Measurements from ENCODE around the gene SLC22A15.

SLC22A15 gene

DNA sequence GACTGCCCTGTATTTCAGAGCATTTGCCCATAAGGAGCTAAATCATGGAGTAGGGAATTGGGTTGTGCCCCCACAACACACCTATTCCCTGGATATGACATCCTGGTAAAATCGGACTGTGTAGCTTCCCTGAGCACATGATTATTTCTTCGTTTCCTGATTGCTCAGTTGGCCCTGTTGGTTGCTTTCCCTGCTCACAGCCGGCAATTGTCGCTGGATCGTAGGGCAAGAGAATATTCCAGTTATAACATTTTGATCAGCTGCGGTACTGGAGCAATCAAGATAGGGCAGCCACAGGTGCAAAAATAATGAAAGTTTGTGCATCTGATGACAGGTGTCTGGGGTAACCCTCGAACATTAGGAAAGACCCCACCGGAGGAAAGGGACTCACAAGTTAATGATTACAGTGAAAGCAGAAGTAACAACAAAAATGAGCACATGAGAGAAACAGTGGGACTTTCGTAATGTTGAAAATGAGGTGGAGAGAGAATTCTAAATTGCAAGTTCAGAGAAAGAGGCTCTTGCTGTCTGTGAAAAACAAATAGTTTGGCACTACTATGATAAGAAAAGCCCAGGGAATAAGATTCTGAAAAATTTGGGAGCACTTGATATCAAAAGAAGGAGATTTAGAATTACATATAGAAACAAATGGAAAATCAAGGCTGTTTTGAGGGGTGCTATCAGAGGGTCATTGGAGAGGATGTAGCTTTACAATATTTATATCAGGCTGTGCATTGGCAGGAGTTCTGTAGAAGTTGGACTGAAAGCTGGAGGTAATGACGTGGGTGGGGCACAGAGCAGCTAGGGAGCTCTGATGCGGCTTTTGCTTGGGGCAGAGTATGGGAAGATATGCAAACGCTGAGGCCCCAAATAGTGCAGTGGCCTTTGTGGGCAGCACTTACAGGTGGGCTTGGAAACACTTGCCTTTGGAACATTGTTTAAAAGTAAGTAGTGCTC, 134.5 kb downstream of the SLC22A15 start, which contains the start of gene MAB21L3:
Gene MAB21L3, plus strand, starts transcription at position 833 of the 957 bp plus-strand sequence. CDS start 1,217 bp downstream, outside the sequence.
- no peak for DNase-seq

DNA sequence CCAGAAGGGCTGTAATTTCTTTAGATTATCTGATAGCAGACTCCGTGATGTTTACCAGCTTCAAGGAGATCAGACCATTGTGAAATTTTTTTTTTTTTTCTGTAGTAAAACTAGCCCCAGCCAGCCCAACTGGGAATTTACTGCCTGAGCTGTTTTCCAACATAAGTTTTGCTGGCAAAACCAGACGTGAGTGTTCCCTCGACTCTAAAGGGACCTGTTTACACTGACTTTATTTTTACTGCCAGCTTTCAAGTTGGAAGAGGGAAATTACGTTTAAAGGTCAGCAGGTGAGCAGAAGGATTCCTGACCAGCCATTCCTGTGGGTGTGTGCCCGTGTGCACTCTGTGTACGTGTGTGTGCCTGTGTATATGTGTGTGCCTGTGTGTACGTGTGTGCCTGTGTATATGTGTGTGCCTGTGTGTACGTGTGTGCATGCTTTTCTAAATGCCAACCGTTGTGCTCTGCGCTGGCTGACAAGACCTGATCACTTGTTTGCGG, 135.3 kb downstream of the SLC22A15 start:
- no peak for DNase-seq

DNA sequence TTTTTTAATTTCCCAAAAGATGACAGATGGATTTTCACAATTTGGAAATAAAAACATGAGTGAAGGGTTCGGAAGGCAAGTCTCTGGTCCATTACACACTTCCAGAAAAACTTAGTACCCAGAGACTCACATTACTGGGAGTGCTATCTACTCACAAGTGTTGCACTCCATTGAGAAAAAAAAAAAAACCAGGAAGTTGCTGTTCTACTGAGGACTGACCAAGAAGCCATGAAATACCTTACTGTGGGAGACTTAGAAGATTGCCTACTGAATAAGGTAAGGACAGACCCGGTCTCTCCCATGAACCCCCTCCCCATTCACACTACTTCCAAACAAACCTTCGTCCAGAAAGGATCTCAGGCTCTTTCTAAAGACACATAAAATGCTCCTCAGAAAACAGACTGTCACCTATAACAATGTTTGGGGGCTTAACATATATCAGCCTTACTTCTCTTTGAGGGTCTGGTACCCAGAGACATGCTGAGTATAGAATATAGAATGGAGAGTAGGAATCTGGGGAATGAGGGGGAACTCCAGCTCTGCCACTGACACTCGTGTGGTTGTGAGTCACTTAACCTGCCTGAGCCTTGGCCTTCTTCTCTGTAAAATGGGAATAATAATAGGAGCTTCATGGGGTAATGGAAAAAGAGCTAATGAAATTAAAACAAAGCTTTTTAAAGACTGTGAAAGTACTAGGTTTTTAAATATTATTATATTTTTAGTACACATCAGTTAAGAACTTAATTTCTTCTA, 136.3 kb downstream of the SLC22A15 start:
- no peak for DNase-seq

DNA sequence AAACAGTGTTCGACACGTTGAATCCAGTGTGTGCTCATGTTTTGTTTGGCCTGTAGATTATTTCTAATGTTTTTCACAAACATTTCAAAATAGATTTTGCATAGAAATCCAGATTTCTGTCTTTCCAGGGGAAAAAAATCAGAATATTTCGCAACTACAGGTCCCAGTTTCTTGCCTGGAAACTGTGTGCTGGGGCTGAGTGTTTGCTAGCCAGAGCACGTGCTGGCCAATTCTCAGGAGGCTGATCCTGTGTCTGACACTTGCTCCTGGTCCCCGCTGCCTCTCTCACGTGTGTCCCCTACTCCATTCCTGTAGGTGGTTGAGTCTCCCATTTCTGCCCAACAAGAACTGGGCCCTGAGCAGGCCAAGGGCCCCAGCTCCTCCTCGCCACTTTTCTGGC, 137.3 kb downstream of the SLC22A15 start:
- DNase-seq = no peak

DNA sequence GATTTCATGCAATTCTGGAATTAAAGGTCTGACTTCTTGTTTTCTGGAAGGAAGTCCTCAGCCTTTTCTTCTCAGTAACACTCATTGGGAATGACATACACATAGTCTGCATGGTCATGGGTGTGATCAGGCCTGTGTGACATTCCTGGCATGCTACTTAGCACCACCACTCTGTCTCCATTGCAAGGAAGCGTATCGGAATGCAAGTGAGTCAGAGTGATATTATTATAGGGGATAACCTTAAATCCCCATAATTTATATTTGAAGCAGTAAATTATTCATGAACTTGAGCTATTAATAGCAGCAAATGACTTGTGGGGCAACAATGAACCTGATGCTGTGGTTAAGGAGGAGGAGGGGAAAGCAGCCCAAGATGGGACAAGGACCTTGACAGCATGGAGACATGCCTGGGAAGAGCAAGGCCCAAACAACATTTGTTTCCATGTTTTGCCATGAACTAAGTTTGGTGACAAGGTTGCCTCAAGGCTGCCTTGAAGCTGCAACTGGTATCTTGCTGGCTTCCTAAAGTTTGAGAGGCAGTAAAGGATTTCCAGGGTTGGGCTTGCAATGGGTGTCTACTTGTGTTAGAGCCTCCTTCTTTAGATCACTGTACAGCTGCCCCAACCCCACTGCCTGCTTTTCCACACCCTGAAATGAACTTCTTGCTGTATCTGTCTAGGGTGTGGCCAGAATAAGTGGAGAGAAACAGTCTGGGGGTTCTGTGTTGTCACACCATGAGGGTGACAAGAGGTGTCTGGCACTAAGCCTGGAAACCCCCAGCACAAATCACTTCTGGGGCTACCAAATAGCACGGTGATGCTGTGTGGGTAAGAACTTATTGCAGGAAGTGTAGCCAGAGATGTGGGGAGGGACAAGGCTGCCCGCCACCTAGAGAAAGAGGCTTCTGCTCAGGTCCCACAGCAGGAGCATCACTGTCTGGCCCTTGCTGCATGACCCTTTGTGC, 139.4 kb downstream of the SLC22A15 start:
- DNase-seq = no peak

DNA sequence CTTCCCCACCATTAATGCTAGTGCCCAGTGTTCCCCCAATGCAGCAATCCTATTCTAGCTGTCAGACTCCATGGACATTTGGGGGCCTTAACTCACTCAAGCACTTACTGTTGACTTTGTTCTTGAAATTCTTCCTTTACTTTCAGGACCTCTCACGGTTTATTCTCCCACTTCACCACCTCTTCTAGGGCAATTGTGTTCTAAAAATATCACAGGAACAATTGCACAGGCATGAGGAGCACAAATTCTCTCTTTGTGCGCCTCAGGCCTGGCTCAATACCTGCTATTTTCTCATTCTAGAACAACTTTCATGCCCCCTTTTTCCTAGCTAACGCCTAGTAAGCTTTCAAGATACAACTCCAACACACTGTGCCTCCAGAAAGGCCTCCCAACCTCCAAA, 142.2 kb downstream of the SLC22A15 start:
- DNase-seq = no peak

Measured in retina (tissue), 1 donor.